HG03575 (cell line): Measurements from ENCODE around the gene SENP3.
"Not testable (repeated sequence)": the region's sequence is repeated elsewhere in the genome, so short reads cannot be mapped to it uniquely, and the experiment has no call there.

Experiments
- ATAC-seq: cut with Tn5 transposase; IDR thresholded peaks from one replicate; pipeline ENCODE4 v1.9.1; 2021; ENCODE audit not compliant: unreplicated experiment, insufficient number of reproducible peaks, low FRiP score; ENCODE audit errors: extremely low read depth

The SENP3 gene

DNA sequence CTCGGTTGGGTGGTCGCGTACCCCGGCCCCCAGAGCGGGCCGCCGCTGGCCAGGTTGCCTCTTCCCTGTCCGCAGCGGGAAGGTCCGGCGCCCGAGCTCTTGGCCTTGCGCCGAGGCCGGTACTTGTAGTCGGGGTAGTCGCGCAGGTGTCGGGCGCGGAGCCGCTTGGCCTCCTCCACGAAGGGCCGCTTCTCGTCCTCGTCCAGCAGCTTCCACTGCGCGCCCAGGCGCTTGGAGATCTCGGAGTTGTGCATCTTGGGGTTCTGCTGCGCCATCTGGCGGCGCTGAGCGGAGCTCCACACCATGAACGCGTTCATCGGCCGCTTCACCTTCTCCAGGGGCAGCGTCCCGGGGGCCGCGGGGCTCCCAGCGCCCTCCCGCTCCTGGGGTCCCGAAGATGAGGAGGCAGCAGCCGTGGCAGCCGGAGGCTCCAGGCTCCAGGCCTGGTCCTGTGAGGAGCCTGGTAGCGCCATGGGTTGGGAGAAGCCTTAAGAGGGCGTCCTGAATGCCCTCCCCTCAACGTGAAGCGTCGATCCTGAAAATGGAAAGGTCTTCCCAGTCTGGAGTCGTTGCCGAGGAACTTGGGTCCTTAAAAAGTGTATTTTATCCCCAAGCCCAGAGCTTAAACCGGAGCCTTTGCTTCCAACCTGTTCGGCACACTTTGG is 27.6 kb downstream of the SENP3 start:
- ATAC-seq, result no peak

DNA sequence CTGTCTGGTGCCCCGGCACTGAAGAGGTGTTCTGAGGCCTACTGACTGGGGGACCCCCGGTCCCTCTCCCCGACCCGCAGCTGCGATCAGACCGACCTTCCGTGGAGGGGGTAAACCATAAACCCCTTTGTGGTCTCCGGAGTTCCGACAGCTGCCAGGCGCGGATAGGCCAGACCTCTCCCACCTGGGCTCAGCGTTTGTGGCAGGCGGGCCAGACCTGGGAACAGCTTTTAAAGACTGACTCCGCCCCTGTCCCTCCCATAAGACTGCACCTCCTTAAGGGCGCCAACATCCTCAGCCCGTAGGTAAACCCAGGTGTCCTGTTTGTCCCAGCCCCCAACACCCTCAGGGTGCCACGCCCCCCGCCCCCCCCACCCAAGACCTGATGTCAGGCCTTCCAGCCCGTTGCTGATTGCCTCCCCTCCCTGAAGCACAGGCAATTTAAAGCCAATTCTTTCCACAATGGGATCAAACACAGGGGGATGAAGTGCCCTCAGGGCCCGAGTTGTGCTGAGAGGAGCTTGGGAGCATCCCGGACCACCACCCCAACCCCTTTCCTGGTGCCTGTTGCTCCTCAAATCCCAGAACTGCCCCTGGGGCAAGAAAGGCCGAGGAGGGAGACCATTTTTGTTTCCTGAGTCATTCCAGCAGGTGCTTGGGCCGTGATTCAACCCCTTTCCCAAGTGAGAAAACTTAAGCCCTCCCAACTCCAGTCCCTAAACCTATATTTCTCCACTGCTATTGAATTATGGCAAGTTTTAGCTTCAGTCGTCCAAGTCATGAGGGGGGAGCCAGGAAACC is 28.4 kb downstream of the SENP3 start, which contains the start of gene SOX15:
SOX15 (minus strand) TSS at position 204 of the 801 bp plus-strand sequence. CDS start 418 bp downstream, outside the sequence.
- no peak for ATAC-seq

DNA sequence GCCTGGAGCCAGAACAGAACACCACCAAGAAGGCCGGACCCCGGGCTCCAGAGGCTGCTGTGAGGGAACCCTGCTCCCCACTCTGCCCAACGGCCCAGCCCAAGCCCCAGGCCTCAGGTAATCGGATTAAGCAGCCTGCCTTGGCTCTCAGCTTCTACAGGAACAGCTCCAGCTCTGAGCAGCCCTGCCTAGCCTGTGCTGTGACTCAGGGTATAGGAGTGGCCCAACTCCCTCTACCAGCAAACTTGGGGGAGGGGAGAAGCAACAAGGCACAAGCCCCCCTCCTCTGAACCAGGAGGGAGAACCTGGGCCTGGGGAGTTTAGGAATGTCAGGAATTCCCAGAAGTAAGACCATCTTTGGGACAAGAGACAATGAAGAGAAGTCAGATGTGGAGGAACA is 29.0 kb downstream of the SENP3 start:
- no peak for ATAC-seq

GRCh38 chr17:7591596-7591995 is 29.9 kb downstream of the SENP3 start:
- no peak for ATAC-seq

- ATAC-seq, result no peak
These were observed 30.8 kb downstream of the SENP3 start for GRCh38 chr17:7592422-7593021.

GRCh38 chr17:7593296-7593695 is 31.6 kb downstream of the SENP3 start:
- ATAC-seq, result no peak

- ATAC-seq, result not testable (repeated sequence)
These were observed 35.8 kb downstream of the SENP3 start for GRCh38 chr17:7597561-7597960.

DNA sequence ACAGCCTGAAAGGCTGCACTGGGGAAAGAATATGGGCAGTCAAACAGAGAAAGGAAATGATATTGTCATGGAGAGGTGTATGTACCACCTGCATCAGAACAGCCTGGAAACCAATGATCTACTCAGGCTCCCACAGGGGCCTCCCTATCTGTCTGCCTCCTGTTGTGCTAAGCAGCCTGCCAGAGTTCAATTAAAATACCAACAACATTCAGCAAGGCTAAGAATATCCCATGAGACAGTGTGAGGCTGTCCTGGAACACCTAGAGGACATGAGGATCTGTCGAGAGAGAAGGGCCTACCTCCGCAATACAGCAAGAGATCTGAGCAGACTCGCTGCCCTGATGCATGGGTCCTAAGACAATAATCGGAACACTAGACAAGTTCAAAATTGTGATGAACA is 44.6 kb downstream of the SENP3 start:
- no peak for ATAC-seq

- ATAC-seq, result no peak
These were observed 48.9 kb downstream of the SENP3 start for GRCh38 chr17:7610641-7611040.

DNA sequence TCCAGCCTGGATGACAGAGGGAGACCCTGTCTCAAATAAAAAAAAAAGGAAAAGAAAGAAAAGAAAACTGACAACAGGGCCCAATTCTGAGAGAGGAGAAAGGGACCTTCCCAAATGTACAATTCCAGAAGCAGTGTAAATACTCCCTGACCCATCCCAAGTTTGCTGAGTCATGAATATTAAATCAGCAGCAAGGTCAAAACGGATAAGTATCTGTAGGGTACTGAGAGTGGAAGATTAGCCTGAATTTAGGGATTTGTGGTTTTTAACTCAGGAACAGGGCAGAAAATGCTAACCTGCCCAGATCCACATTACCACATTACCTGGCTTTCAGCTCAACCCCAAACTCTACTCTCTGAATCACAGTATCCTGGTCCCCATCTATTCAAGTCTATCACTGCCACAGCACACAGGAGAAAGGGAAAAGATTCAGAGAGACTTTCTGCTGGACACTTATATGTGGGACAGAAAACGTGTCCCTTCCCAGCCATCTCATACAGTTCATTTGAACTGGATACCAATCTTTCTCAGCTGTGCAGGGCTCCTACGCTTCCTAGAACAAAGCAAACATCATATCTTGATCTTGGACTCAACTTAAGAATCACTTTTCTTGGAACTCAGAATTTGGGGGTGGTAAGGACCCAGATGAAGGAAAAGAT is 50.0 kb downstream of the SENP3 start:
- no peak for ATAC-seq

DNA sequence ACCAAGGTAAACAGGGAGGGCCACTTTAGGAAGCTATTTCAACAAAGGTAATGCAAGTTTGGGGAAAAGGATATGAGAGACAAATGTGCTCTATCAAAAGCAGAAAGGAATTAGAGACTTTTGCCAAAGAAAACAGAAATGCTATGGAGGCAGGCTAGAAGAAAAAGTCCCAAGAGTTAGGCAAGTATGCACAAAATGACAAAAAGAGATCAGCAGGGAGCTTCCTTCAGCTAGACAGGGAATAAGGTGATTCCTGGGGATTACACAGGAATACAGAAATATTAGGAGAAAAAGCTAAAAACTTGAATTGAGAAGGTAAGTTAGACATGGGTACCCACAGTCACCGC is 50.5 kb downstream of the SENP3 start:
- no peak for ATAC-seq

DNA sequence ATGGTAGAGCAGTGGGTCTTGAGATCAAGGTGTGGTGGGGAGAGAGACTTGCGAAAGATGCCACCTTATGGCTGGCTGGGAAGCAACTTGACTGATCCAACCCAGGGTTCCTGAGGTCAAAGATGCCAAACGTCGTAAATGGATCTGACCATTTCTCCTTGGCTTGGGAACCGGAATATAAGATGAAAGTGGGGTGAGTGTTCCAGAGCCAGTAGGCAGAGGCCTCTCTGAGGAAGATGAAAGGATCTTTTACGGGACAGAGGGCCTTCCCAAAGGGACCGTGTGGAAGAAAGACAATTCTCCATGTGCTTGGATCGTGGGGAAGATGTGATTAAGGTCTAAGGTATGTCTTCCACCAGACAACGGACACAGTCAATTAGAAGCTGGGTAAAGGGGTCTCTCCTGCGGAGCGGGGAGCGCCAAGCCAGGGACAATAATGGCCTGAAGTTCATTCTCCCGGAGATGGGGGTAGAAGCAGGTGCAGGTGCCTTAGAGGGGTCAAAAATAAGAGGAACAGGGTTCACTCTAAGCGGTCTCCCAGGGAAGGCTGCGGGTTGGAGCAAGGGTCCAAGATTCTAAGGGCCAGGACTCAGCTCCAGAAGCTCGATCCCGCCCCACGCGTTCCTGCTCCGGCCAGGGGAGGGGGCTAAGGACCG is 52.2 kb downstream of the SENP3 start:
- ATAC-seq, result no peak

- ATAC-seq, result peak; percentile 44
These were observed 52.9 kb downstream of the SENP3 start, which contains the start of gene FXR2 for GRCh38 chr17:7614425-7615264. Gene FXR2, minus strand, starts transcription at chr17:7614897. Its CDS starts 365 bp downstream, at chr17:7614532.

DNA sequence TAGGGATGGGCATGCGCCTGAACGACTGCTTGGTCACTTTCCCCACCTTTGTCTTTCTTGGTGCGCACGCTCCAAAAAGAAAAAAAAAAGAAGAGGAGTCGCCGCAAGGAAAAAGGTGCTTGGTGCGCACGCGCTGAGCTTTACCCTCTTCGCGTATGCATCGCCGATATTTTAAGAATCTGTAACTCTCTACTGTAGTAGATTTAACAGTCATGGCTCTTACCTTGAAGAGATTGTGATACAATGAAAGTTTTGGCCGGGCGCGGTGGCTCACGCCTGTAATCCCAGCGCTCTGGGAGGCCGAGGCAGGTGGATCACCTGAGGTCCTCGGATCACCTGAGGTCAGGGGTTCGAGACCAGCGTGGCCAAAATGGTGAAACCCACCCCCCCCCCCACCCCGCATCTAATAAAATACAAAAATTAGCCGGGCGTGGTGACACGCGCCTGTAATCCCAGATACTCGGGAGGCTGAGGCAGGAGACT is 53.6 kb downstream of the SENP3 start:
- no peak for ATAC-seq

GRCh38 chr17:7618608-7619007 is 56.9 kb downstream of the SENP3 start:
- no peak for ATAC-seq

GRCh38 chr17:7620835-7621234 is 59.1 kb downstream of the SENP3 start:
- no peak for ATAC-seq
